Endothelial cell of umbilical vein (primary cell): Measurements from ENCODE around the gene CNFN. TPM values are rescaled to one million over a fixed set of nuclear protein-coding genes. Genes with fewer than 3 reads are reported as not detected.

Source experiments
- BruUV-seq: library from RNA; stranded (reverse); fragments of 400-500 nt; replicated peaks from 2 replicates; lab custom pipeline; 2021; lab: Mats Ljungman, UMichigan
- CTCF ChIA-PET: fragments of 300-600, 350-600 bp; sonication (Branson Sonifier 250); formaldehyde crosslinking; loops from one replicate; lab custom pipeline; 2021; ENCODE audit warnings: antibody characterized with exemption, inconsistent platforms; lab: Charles Lee
- POLR2A ChIA-PET: fragments of 300-600, 350-600 bp; sonication (Branson Sonifier 250); formaldehyde crosslinking; loops from one replicate; lab custom pipeline; 2021; ENCODE audit warnings: antibody characterized with exemption, inconsistent platforms; lab: Charles Lee
- DNase-seq: peaks from one replicate; pipeline ENCODE4 v3.0.0-alpha.2; 2011; ENCODE audit warnings: low read depth, low spot score
- FAIRE-seq: peaks from 2 replicates; lab custom pipeline; 2011; peaks lifted over from hg19 to GRCh38; lab: Jason Lieb, UNC
- H2AFZ ChIP-seq: 2 replicates; pipeline ENCODE4 v1.6.0; 2012; ENCODE audit warnings: low read depth, low read length, control low read depth, inconsistent platforms
- H3K27ac ChIP-seq: 2 replicates; pipeline ENCODE4 v1.5.1; 2011; ENCODE audit warnings: low read depth, mild to moderate bottlenecking, control low read depth, low read length, moderate library complexity; ENCODE audit not compliant: insufficient read depth
- H3K27me3 ChIP-seq, 2 experiments: 2 replicates each; pipeline versions ENCODE4 v1.6.0 to v1.6.1; 2011; ENCODE audit warnings: low read length in 2 of 2, mixed read lengths in 1 of 2; ENCODE audit not compliant: control insufficient read depth in 2 of 2, insufficient read depth in 2 of 2
- H3K36me3 ChIP-seq, 2 experiments: 2 replicates in 1 of 2; 3 replicates in 1 of 2; pipeline ENCODE4 v1.5.1; 2011; ENCODE audit warnings: low read length in 2 of 2, mild to moderate bottlenecking in 1 of 2, moderate library complexity in 1 of 2; ENCODE audit not compliant: control insufficient read depth in 2 of 2, insufficient read depth in 2 of 2; ENCODE audit errors: extremely low read depth in 1 of 2
- H3K4me1 ChIP-seq: 3 replicates; pipeline ENCODE4 v1.5.1; 2011; ENCODE audit warnings: mild to moderate bottlenecking, low read length; ENCODE audit not compliant: control insufficient read depth, insufficient read depth; ENCODE audit errors: extremely low read depth
- H3K4me2 ChIP-seq: 2 replicates; pipeline ENCODE4 v1.6.1; 2011; ENCODE audit warnings: low read length, control low read depth, mixed read lengths; ENCODE audit not compliant: insufficient read depth
- H3K4me3 ChIP-seq, 3 experiments: fragments of 200-600 bp in 1 of 3; sonication (generic), shearing (Covaris generic) in 1 of 3; replicated peaks in 1 of 3; 2 replicates each; pipeline ENCODE4 v1.5.1; 2011 to 2016; ENCODE audit warnings: control low read depth in 3 of 3, low read length in 3 of 3, mild to moderate bottlenecking in 2 of 3, inconsistent platforms in 1 of 3, low read depth in 1 of 3, moderate library complexity in 1 of 3; ENCODE audit not compliant: insufficient read depth in 1 of 3
- H3K79me2 ChIP-seq: 2 replicates; pipeline ENCODE4 v1.6.0; 2012; ENCODE audit warnings: low read length, inconsistent platforms; ENCODE audit not compliant: control insufficient read depth, insufficient read depth
- H3K9ac ChIP-seq: replicated peaks from 2 replicates; pipeline ENCODE3; 2011; ENCODE audit warnings: low read length, control low read depth; ENCODE audit not compliant: insufficient read depth; ENCODE audit errors: extremely low read depth
- H3K9me1 ChIP-seq: replicated peaks from 3 replicates; pipeline ENCODE4 v1.6.0; 2011; ENCODE audit warnings: mild to moderate bottlenecking, low read length; ENCODE audit not compliant: control insufficient read depth, insufficient read depth; ENCODE audit errors: extremely low read depth
- H3K9me3 ChIP-seq: replicated peaks from 2 replicates; pipeline ENCODE4 v1.5.1; 2012; ENCODE audit warnings: low read length, inconsistent platforms; ENCODE audit not compliant: control insufficient read depth, insufficient read depth
- H4K20me1 ChIP-seq: replicated peaks from 2 replicates; pipeline ENCODE3; 2011; ENCODE audit warnings: mild to moderate bottlenecking, low read length; ENCODE audit not compliant: control insufficient read depth, insufficient read depth; ENCODE audit errors: extremely low read depth
- CTCF ChIP-seq, 2 donors: IDR thresholded peaks; 1 replicate in 1 of 2; 2 replicates in 1 of 2; pipeline ENCODE4 v1.5.1; 2011; ENCODE audit warnings: low read length in 2 of 2, mild to moderate bottlenecking in 2 of 2, moderate library complexity in 2 of 2, control low read depth in 1 of 2, inconsistent platforms in 1 of 2, low read depth in 1 of 2; ENCODE audit not compliant: insufficient read depth in 1 of 2; ENCODE audit errors: extremely low read depth in 1 of 2
- EZH2 ChIP-seq: IDR thresholded peaks from 2 replicates; pipeline ENCODE4 v1.6.1; 2012; ENCODE audit warnings: borderline replicate concordance, low read depth, mild to moderate bottlenecking, moderate library complexity, low read length, inconsistent platforms; ENCODE audit not compliant: severe bottlenecking
- FOS ChIP-seq: IDR thresholded peaks from 2 replicates; pipeline ENCODE4 v1.6.1; 2011; ENCODE audit warnings: mild to moderate bottlenecking, low read length, moderate library complexity, borderline replicate concordance; ENCODE audit not compliant: insufficient read depth
- GATA2 ChIP-seq: IDR thresholded peaks from 2 replicates; pipeline ENCODE4 v1.7.0; 2011; ENCODE audit warnings: low read depth, mild to moderate bottlenecking, moderate library complexity, mixed read lengths, low read length; ENCODE audit not compliant: insufficient read length, insufficient read depth
- JUN ChIP-seq: IDR thresholded peaks from 2 replicates; pipeline ENCODE4 v1.6.1; 2011; ENCODE audit warnings: borderline replicate concordance, low read depth; ENCODE audit not compliant: insufficient read length, insufficient read depth
- MAX ChIP-seq: IDR thresholded peaks from 2 replicates; pipeline ENCODE4 v1.6.1; 2011; ENCODE audit not compliant: insufficient read depth, insufficient read length
- MYC ChIP-seq: IDR thresholded peaks from one replicate; pipeline ENCODE4 v1.6.1; 2011; ENCODE audit warnings: mild to moderate bottlenecking, low read depth, low read length
- POLR2A ChIP-seq: IDR thresholded peaks from 2 replicates; pipeline ENCODE4 v1.6.1; 2012; ENCODE audit warnings: low read depth, mild to moderate bottlenecking, control low read depth, low read length
- POLR2AphosphoS5 ChIP-seq: IDR thresholded peaks from 2 replicates; pipeline ENCODE4 v1.6.1; 2012; ENCODE audit warnings: low read depth, mild to moderate bottlenecking, control low read depth, low read length, moderate library complexity; ENCODE audit not compliant: insufficient read depth
- dilution Hi-C: fragments of 300-500 bp; cut with MboI; formaldehyde crosslinking; loops from one replicate; pipeline ENCODE4 v1.15.0; 2019; ENCODE audit warnings: low sequenced_read_pairs; ENCODE audit not compliant: extremely low pct_ligation_motif_present
- intact Hi-C: fragments of 100-400 bp; cut with micrococcal nuclease; formaldehyde crosslinking; loops from one replicate; pipeline ENCODE4 v1.10.0; 2022
- polyA plus RNA-seq, 4 experiments: library from polyadenylated mRNA; depleted of rRNA in 3 of 4; stranded (reverse) in 3 of 4; unstranded in 1 of 4; fragments of >200 nt; gene quantifications; 2 replicates each; pipeline versions ENCODE4 v1.2.1 to v1.2.3, GENCODE V29; 2011 to 2012; ENCODE audit warnings: missing spikeins in 1 of 4
- total RNA-seq: library from RNA; stranded (reverse); gene quantifications from 2 replicates; pipeline ENCODE4 v1.2.3, GENCODE V29; 2021

CNFN gene
- total and polyA plus RNA-seq, 2 donors (not counting 3 experiments of a cell fraction or from before 2014, with no cell fraction given): 0.23 to 0.73 TPM

GRCh38 chr19:42403586-42403985, 13.5 kb upstream of the CNFN start:
- intact Hi-C loops (no loop called here), dilution Hi-C loops (no loop called here)
- no TSS peak for BruUV-seq
- FAIRE-seq (no peak), DNase-seq (no peak)
- H3K4me1 ChIP-seq: no peaks in the 10 kb centered on the region
- H3K27ac ChIP-seq: no peak overlapping the region
- H3K36me3 ChIP-seq: no peaks in the 10 kb centered on the region
- no peak overlapping the region for H2AFZ ChIP-seq
- no peak overlapping the region for H3K4me2 ChIP-seq
- POLR2A ChIA-PET: no interaction called here
- no peaks in the 10 kb centered on the region for H3K9me1 ChIP-seq
- H3K9ac ChIP-seq: no peak overlapping the region
- H4K20me1 ChIP-seq: no peaks in the 10 kb centered on the region
- CTCF ChIA-PET: interaction anchor here (1.0 kb wide), 1 partner anchor 17 kb away, joined by 3 read pairs; no protein-coding TSS in a partner anchor
- H3K4me3 ChIP-seq: no peak overlapping the region
- no peaks in the 10 kb centered on the region for H3K79me2 ChIP-seq
- TF ChIP-seq FOS: no peak
- no peak for TF ChIP-seq CTCF (IDR thresholded peaks at IDR 0.05; ENCODE audit: extremely low read depth in 1 of 2, insufficient read depth in 1 of 2, low read depth in 1 of 2, low read length in 2 of 2)
- no peak for TF ChIP-seq POLR2A
- no peak for TF ChIP-seq MAX
- no peak for TF ChIP-seq EZH2
- TF ChIP-seq JUN: no peak
- no peak for TF ChIP-seq GATA2
- TF ChIP-seq MYC: no peak
- no peak for TF ChIP-seq POLR2AphosphoS5
- H3K27me3 ChIP-seq: no peaks in the 10 kb centered on the region
- no peaks in the 10 kb centered on the region for H3K9me3 ChIP-seq
